ENCODE data around the gene MRPS18A.
A peak's percentile ranks its signal among the peaks of the same experiment; 100 is the strongest.
"Not testable (repeated sequence)": the region's sequence is repeated elsewhere in the genome, so short reads cannot be mapped to it uniquely, and the experiment has no call there.

The MRPS18A gene

GRCh38 chr6:43669050-43669921 lies 18.3 kb downstream of the MRPS18A start:
- no peak for DNase-seq

- peak; percentile 29 for DNase-seq
Observed at GRCh38 chr6:43668151-43669028, 19.2 kb downstream of the MRPS18A start.

- DNase-seq = peak; percentile 39
Observed at GRCh38 chr6:43667245-43668150, 20.1 kb downstream of the MRPS18A start.

GRCh38 chr6:43666196-43666920 lies 21.2 kb downstream of the MRPS18A start:
- no peak for DNase-seq

GRCh38 chr6:43665376-43665775 lies 22.2 kb downstream of the MRPS18A start:
- no peak for DNase-seq

- DNase-seq = not testable (repeated sequence)
Observed at GRCh38 chr6:43662948-43663347, 24.6 kb downstream of the MRPS18A start.

- DNase-seq = no peak
Observed at GRCh38 chr6:43658161-43658560, 29.4 kb downstream of the MRPS18A start.

- DNase-seq = no peak
Observed at GRCh38 chr6:43657221-43657802, 30.3 kb downstream of the MRPS18A start.

- DNase-seq = not testable (repeated sequence)
Observed at GRCh38 chr6:43652822-43653221, 34.8 kb downstream of the MRPS18A start.

- DNase-seq = no peak
Observed at GRCh38 chr6:43648248-43648647, 39.3 kb downstream of the MRPS18A start.

GRCh38 chr6:43647613-43648012 lies 40.0 kb downstream of the MRPS18A start:
- DNase-seq = no peak

- DNase-seq = no peak
Observed at GRCh38 chr6:43645613-43645964, 42.0 kb downstream of the MRPS18A start.

- no peak for DNase-seq
Observed at GRCh38 chr6:43644940-43645612, 42.5 kb downstream of the MRPS18A start, which contains the start of gene RSPH9. Gene RSPH9, plus strand, starts transcription at chr6:43645036. Its CDS starts 63 bp downstream, at chr6:43645099.

GRCh38 chr6:43639984-43640800 lies 47.4 kb downstream of the MRPS18A start:
- no peak for DNase-seq

GRCh38 chr6:43636308-43636659 lies 51.3 kb downstream of the MRPS18A start:
- DNase-seq = no peak

- DNase-seq = peak; percentile 43
Observed at GRCh38 chr6:43635387-43636307, 51.9 kb downstream of the MRPS18A start, which contains the start of gene MAD2L1BP. Gene MAD2L1BP, plus strand, starts transcription at chr6:43635840. Its CDS starts 36 bp downstream, at chr6:43635876.

- DNase-seq = no peak
Observed at GRCh38 chr6:43634702-43635303, 52.8 kb downstream of the MRPS18A start.

GRCh38 chr6:43633002-43633401 lies 54.6 kb downstream of the MRPS18A start:
- DNase-seq = not testable (repeated sequence)
